Neuronal stem cell (in vitro differentiated cells): ENCODE data around the gene TAF4.

Experiments
- DNase-seq: peaks from one replicate; pipeline ENCODE4 v3.0.0-alpha.2; 2013; ENCODE audit warnings: low spot score
- H2AFZ ChIP-seq: one replicate; pipeline ENCODE4 v1.6.1; 2013; ENCODE audit warnings: mild to moderate bottlenecking, low read length, inconsistent platforms
- H2AK5ac ChIP-seq: 2 replicates; pipeline ENCODE4 v1.6.1; 2013; ENCODE audit warnings: low read depth, mild to moderate bottlenecking, inconsistent platforms, low read length, moderate library complexity, mixed read lengths
- H2BK120ac ChIP-seq: 2 replicates; pipeline ENCODE4 v1.6.1; 2013; ENCODE audit warnings: low read depth, mild to moderate bottlenecking, inconsistent platforms, low read length, moderate library complexity, mixed read lengths
- H2BK12ac ChIP-seq: one replicate; pipeline ENCODE4 v1.6.1; 2013; ENCODE audit warnings: low read length, inconsistent platforms
- H2BK15ac ChIP-seq: 2 replicates; pipeline ENCODE4 v1.6.1; 2013; ENCODE audit warnings: mild to moderate bottlenecking, low read length, inconsistent platforms, mixed read lengths
- H2BK5ac ChIP-seq: one replicate; pipeline ENCODE4 v1.6.1; 2013; ENCODE audit warnings: inconsistent platforms, mild to moderate bottlenecking, low read length, moderate library complexity
- H3K14ac ChIP-seq: one replicate; pipeline ENCODE4 v1.6.1; 2013; ENCODE audit warnings: low read length, inconsistent platforms
- H3K18ac ChIP-seq: 2 replicates; pipeline ENCODE4 v1.6.1; 2013; ENCODE audit warnings: low read length, inconsistent platforms
- H3K23ac ChIP-seq: 2 replicates; pipeline ENCODE4 v1.6.1; 2013; ENCODE audit warnings: low read depth, mild to moderate bottlenecking, mixed read lengths, low read length, inconsistent platforms; ENCODE audit not compliant: poor library complexity
- H3K27ac ChIP-seq: replicated peaks from 3 replicates; pipeline ENCODE4 v1.5.1; 2013; ENCODE audit warnings: low read length, inconsistent platforms
- H3K27me3 ChIP-seq, 3 experiments: 2 replicates each; pipeline ENCODE4 v1.6.1; 2013; ENCODE audit warnings: low read length in 3 of 3, mild to moderate bottlenecking in 2 of 3, inconsistent platforms in 1 of 3, low read depth in 1 of 3, mixed read lengths in 1 of 3, moderate library complexity in 1 of 3; ENCODE audit not compliant: control insufficient read depth in 3 of 3, insufficient read depth in 3 of 3
- H3K36me3 ChIP-seq, 2 donors: replicated peaks in 1 of 2; 2 replicates each; pipeline ENCODE4 v1.6.1; 2013; ENCODE audit warnings: low read length in 2 of 2; ENCODE audit not compliant: control insufficient read depth in 2 of 2, insufficient read depth in 2 of 2
- H3K4ac ChIP-seq: 2 replicates; pipeline ENCODE4 v1.6.1; 2013; ENCODE audit warnings: inconsistent platforms, mild to moderate bottlenecking, low read length, moderate library complexity
- H3K4me1 ChIP-seq, 2 donors: 1 replicate in 1 of 2; 2 replicates in 1 of 2; pipeline ENCODE4 v1.6.1; 2013; ENCODE audit warnings: low read length in 2 of 2, low read depth in 1 of 2; ENCODE audit not compliant: control insufficient read depth in 2 of 2, insufficient read depth in 1 of 2
- H3K4me2 ChIP-seq: one replicate; pipeline ENCODE4 v1.6.1; 2013; ENCODE audit warnings: mild to moderate bottlenecking, low read length, inconsistent platforms; ENCODE audit not compliant: insufficient read depth, poor library complexity, severe bottlenecking
- H3K4me3 ChIP-seq, 2 donors: 2 replicates each; pipeline ENCODE4 v1.5.1; 2013; ENCODE audit warnings: low read length in 2 of 2, mild to moderate bottlenecking in 2 of 2, inconsistent platforms in 1 of 2, moderate library complexity in 1 of 2
- H3K79me1 ChIP-seq: one replicate; pipeline ENCODE4 v1.6.1; 2013; ENCODE audit warnings: low read depth, mild to moderate bottlenecking, inconsistent platforms, low read length, moderate library complexity
- H3K9ac ChIP-seq: one replicate; pipeline ENCODE4 v1.6.1; 2013; ENCODE audit warnings: mild to moderate bottlenecking, low read depth, low read length, inconsistent platforms; ENCODE audit not compliant: poor library complexity
- H3K9me3 ChIP-seq, 2 donors: replicated peaks in 1 of 2; 2 replicates each; pipeline versions ENCODE3 to v1.6.1; 2013; ENCODE audit warnings: low read length in 2 of 2, mild to moderate bottlenecking in 2 of 2, inconsistent platforms in 1 of 2, low read depth in 1 of 2, mixed read lengths in 1 of 2, moderate library complexity in 1 of 2; ENCODE audit not compliant: control insufficient read depth in 2 of 2, insufficient read depth in 1 of 2
- H4K8ac ChIP-seq: one replicate; pipeline ENCODE4 v1.6.1; 2013; ENCODE audit warnings: low read depth, mild to moderate bottlenecking, inconsistent platforms, low read length, moderate library complexity
- H4K91ac ChIP-seq: one replicate; pipeline ENCODE4 v1.6.1; 2013; ENCODE audit warnings: low read length, low read depth, mild to moderate bottlenecking, inconsistent platforms; ENCODE audit not compliant: poor library complexity
- WGBS, 2 donors: extraction: QIAGEN DNeasy Blood & Tissue Kit; methylation state at CpG; one replicate each; pipeline ENCODE4 v1.1.7; 2013; ENCODE audit warnings: missing lambda C conversion rate in 2 of 2, mixed read lengths in 1 of 2; ENCODE audit not compliant: insufficient read length in 2 of 2, insufficient replicate concordance in 1 of 2; ENCODE audit errors: extremely low coverage in 2 of 2; 5-methylcytosine and 5-hydroxymethylcytosine counted together

Gene TAF4

DNA sequence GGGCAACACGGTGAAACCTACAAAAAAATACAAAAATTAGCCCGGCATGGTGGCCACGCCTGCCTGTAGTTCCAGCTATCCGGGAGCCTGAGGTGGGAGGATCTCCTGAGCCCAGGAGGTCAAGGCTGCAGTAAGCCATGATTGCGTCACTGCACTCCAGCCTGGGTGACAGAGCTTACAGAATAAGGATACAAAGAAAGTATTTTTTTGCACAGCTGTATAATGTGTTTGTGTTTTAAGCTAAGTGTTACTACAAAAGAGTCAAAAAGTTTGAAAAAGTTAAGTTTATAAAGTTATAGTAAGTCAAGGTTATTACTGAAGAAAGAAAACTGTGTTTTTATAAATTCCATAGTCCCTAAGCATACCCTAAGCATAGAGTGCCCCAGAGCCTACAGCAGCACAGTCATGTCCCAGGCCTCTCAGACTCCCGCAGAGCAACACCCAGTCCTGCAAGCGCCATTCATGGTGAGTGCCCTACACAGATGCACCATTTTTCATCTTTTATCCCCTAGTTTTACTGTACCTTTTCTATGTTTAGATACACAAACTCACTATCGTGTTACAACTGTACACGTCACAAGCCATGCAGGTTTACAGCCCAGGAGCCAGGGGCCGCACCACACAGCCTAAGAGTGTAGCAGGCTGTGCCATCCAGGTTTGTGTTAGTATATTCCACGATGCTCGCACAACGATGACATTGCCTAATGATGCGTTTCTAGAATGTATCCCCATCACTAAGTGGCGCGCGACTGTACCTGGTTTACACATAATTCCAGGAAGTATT lies 22.4 kb downstream of the TAF4 start:
- no peaks in the 10 kb centered on the region for H3K27me3 ChIP-seq
- H2BK15ac ChIP-seq: no peak overlapping the region
- no peak overlapping the region for H3K18ac ChIP-seq
- peaks cover 1 to 6% of the 10 kb centered on the region in 2 donors for H3K36me3 ChIP-seq
- H3K23ac ChIP-seq: no peak overlapping the region
- H3K4me3 ChIP-seq: no peak overlapping the region
- no peak overlapping the region for H2BK120ac ChIP-seq
- H4K91ac ChIP-seq: no peak overlapping the region
- H3K79me1 ChIP-seq: peaks cover 27% of the 10 kb centered on the region
- no peak overlapping the region for H2BK5ac ChIP-seq
- no peak overlapping the region for H3K4ac ChIP-seq
- H3K14ac ChIP-seq: no peak overlapping the region
- peaks cover 2 to 5% of the 10 kb centered on the region in 2 donors for H3K9me3 ChIP-seq
- DNase-seq: no peak
- H2BK12ac ChIP-seq: no peak overlapping the region
- no peak overlapping the region for H2AFZ ChIP-seq
- H3K4me2 ChIP-seq: no peak overlapping the region
- no peak overlapping the region for H4K8ac ChIP-seq
- WGBS, 2 donors: no CpG with 5 or more reads among the region's 17 CpGs
- H3K4me1 ChIP-seq: peaks cover 0 to 4% of the 10 kb centered on the region in 2 donors
- no peak overlapping the region for H2AK5ac ChIP-seq
- no peak overlapping the region for H3K27ac ChIP-seq
- H3K9ac ChIP-seq: no peak overlapping the region

DNA sequence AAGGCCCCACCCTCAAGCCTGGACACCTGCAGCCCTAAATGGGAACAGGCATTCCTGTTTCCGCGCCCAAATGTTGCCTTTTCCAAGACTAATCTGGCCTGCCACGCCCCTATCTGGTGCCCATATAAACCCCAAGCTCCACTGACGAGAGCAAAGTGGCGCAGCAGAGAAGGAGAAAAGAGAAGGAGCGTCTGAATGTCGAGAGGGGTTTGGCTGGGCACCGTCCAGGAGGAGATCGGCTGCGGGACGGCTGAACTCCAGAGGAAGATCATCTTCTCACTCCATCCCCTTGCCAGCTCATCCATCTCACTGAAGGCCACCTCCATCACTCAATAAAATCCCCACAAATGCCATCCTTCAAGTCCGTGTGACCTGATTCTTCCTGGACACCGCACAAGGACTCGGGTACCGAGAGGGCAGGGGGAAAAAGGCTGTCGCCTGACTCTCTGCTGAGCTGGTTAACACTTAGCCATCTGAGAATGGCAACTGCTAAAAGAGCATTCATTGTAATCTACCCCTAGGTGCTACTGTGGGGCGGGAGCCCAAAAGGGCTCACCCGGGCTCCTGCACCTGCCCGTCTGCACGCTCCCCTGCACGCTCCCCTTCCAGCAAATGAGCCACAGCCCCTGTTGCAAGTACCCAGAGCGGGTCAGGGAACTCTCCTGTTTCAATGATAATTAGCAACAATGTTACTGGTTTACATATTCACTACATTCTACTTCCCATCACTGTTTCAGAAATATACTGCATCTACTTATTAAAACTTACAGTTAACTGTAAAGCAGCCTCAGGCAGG lies 23.5 kb downstream of the TAF4 start:
- Histone ChIP-seq H2AK5ac (no peak overlapping the region), H3K14ac (no peak overlapping the region)
- DNase-seq: no peak

DNA sequence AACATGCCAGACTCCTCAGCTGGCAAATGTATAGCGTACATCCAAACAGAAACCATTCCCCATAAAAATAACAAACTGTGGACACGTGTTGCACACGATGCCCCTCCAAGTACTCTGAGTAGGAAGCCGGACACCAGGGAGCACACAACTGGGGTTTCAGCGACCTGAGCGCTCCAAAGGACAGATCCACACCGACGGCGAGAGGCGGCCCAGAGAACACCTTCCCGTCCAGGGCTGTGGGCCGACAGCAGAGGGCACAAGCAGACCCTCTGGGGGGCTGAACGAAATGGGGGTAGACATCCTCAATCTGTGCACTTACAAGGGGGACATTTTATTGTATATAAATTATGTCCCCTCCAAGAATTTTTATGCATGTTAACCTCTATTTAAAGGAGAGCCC lies 24.7 kb downstream of the TAF4 start:
- Histone ChIP-seq H3K9ac (no peak overlapping the region), H3K27ac (no peak overlapping the region), H2BK5ac (no peak overlapping the region), H3K9me3 (peaks cover 7 to 22% of the 10 kb centered on the region in 2 donors), H3K4ac (no peak overlapping the region), H3K27me3 (no peaks in the 10 kb centered on the region), H3K18ac (no peak overlapping the region), H2AK5ac (no peak overlapping the region), H3K79me1 (peaks cover 28% of the 10 kb centered on the region), H3K23ac (no peak overlapping the region), H3K4me1 (peaks cover 0 to 4% of the 10 kb centered on the region in 2 donors), H4K8ac (no peak overlapping the region), H2BK15ac (no peak overlapping the region), H2BK12ac (no peak overlapping the region), H3K4me2 (no peak overlapping the region), H3K4me3 (no peak overlapping the region), H2AFZ (no peak overlapping the region), H4K91ac (no peak overlapping the region), H3K36me3 (peaks cover 6 to 8% of the 10 kb centered on the region in 2 donors), H3K14ac (peak overlapping the region; percentile 71), H2BK120ac (no peak overlapping the region)
- no CpG with 5 or more reads among the region's 13 CpGs for WGBS, 2 donors
- no peak for DNase-seq

More for the DNA sequence above, 23.5 kb downstream of the TAF4 start:
- peaks cover 0 to 4% of the 10 kb centered on the region in 2 donors for H3K4me1 ChIP-seq
- peaks cover 4 to 11% of the 10 kb centered on the region in 2 donors for H3K9me3 ChIP-seq
- no peak overlapping the region for H2BK15ac ChIP-seq
- no peak overlapping the region for H3K9ac ChIP-seq
- peaks cover 24% of the 10 kb centered on the region for H3K79me1 ChIP-seq
- H3K4me3 ChIP-seq: no peak overlapping the region
- H4K8ac ChIP-seq: no peak overlapping the region
- no peak overlapping the region for H2AFZ ChIP-seq
- H3K27ac ChIP-seq: no peak overlapping the region
- no peaks in the 10 kb centered on the region for H3K27me3 ChIP-seq
- peak overlapping the region; percentile 75 for H3K23ac ChIP-seq
- H3K4ac ChIP-seq: no peak overlapping the region
- no peak overlapping the region for H3K18ac ChIP-seq
- no peak overlapping the region for H3K4me2 ChIP-seq
- H2BK120ac ChIP-seq: no peak overlapping the region
- H2BK12ac ChIP-seq: no peak overlapping the region
- H4K91ac ChIP-seq: no peak overlapping the region
- no CpG with 5 or more reads among the region's 22 CpGs for WGBS, 2 donors
- H2BK5ac ChIP-seq: no peak overlapping the region
- H3K36me3 ChIP-seq: peaks cover 6% of the 10 kb centered on the region in 2 donors

DNA sequence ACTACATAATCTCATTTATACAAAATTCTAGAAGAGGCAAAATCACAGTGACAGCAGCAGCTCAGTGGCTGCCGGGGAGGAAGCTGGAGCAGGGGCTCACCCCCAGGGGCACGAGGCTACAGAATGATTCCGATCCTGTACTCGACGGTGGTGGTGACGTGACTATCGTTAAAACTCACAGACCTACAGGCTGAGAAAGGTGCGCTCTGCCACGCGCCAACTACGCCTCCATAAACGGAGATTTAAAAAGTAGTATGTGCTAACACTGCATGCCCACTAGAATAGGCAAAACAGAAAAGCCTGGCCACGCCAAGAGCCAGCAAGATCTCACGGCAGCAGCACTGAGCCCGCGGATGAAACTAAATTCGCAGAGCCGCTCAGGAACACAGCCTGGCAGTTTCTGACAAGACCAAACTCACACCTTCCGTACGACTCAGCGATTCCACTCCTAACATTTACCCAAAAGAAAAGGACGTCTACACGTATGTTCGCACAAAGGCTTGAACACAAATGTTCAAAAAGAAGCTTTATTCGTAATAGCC lies 25.2 kb downstream of the TAF4 start:
- H3K4me3 ChIP-seq: peak overlapping the region in 1 of 2 donors; percentile 50
- no peak overlapping the region for H3K14ac ChIP-seq
- H2BK12ac ChIP-seq: no peak overlapping the region
- peaks cover 0 to 4% of the 10 kb centered on the region in 2 donors for H3K4me1 ChIP-seq
- no peak overlapping the region for H2AK5ac ChIP-seq
- H3K27me3 ChIP-seq: no peaks in the 10 kb centered on the region
- WGBS, 2 donors: no CpG with 5 or more reads among the region's 25 CpGs
- peaks cover 6 to 8% of the 10 kb centered on the region in 2 donors for H3K36me3 ChIP-seq
- DNase-seq: no peak
- H3K9me3 ChIP-seq: peaks cover 7 to 22% of the 10 kb centered on the region in 2 donors
- H3K18ac ChIP-seq: no peak overlapping the region
- no peak overlapping the region for H4K8ac ChIP-seq
- no peak overlapping the region for H2AFZ ChIP-seq
- no peak overlapping the region for H3K23ac ChIP-seq
- H3K79me1 ChIP-seq: peaks cover 28% of the 10 kb centered on the region
- H3K4me2 ChIP-seq: no peak overlapping the region
- no peak overlapping the region for H2BK5ac ChIP-seq
- H2BK15ac ChIP-seq: no peak overlapping the region
- H3K27ac ChIP-seq: no peak overlapping the region
- no peak overlapping the region for H4K91ac ChIP-seq
- no peak overlapping the region for H3K9ac ChIP-seq
- H2BK120ac ChIP-seq: no peak overlapping the region
- no peak overlapping the region for H3K4ac ChIP-seq
